ENCODE measurements around the gene ZNF19. TPM values are rescaled to one million over a fixed set of nuclear protein-coding genes. Genes with fewer than 3 reads are reported as not detected.

Gene ZNF19
- total RNA-seq, 4 donors from 2014 or later = 2.3 to 4.0 (median 2.9) TPM

DNA sequence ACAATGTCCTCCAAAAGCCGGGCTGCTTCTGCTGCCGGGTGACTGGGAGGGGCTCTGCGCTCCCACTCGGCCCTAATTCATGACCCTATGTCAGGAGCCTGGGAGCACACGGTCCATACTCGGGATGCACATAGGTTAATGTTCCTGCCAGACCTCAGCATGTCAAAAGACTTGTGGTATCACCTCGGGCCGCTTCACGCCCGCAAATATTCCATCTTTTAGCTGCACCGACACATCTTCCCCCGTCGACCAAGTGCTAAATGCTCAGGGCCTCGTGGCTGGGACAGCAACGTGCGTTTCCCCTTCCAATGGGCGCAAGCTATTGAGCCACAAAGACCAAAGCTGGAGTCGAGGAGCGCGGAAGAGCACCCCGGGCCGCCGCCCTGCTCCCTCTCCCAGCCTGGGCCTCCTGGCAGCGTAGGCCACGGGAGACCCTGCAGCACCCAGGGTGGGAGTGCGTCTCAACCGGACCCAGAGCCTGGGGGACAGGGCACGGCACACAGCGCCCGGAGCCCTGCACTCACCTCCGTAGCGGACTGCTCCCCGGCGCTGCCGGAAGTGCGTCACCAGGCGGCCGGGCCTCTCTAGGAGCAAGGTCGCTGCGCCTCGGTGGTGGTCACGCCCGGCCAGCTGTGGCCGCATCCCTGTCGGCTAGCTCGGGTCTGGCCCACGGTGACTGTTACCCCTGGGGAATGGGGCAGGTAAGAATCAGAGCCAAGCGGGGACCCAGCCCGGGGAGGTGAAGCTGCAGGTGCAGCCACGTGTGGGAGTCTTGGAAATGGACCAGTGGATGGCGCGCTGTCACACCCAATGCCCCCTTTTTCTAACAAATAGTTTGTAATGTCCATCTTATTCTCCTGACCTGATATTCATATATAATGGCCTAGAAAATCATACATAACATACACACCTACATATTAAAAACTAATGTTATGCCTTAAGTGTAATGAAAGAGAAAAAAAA lies 27.2 kb downstream of the ZNF19 start, which contains the start of gene ZNF23:
TSS of gene ZNF23 (minus strand) at position 562 of the 963 bp plus-strand sequence. CDS start 5,451 bp downstream, outside the sequence.
- TF ChIP-seq POLR2AphosphoS5 (IDR thresholded peaks at IDR 0.05) = peak; percentile 98
- TF ChIP-seq CTCF (IDR thresholded peaks at IDR 0.05) = peak in 1 of 3 experiments; percentile 35
- peak; percentile 63 for TF ChIP-seq POLR2A (IDR thresholded peaks at IDR 0.05; ENCODE audit: low read depth)
- TF ChIP-seq EP300 (IDR thresholded peaks at IDR 0.05) = no peak
- intact Hi-C loops (cut with DNase I) = loop anchor here (1.0 kb wide), 1 partner anchor 22 kb away; no protein-coding TSS in a partner anchor
- Histone ChIP-seq H3K4me3 (peak within 1 kb of the TSS; percentile 75 to 93 (median 80)), H3K9me3 (no peaks in the 10 kb centered on the region), H3K36me3 (peaks cover 0 to 5% (median 0%) of the 10 kb centered on the region in 4 donors), H3K4me1 (peaks cover 18 to 34% (median 28%) of the 10 kb centered on the region in 4 donors), H3K27me3 (no peaks in the 10 kb centered on the region), H3K27ac (replicated peaks in 1 of 4) (peak within 1 kb of the TSS; percentile 80 to 95 (median 90))
- DNase-seq (ENCODE audit: extremely low spot score) = peak; percentile 95
- WGBS = under 1% methylated on average over 34 of the region's 52 CpGs

DNA sequence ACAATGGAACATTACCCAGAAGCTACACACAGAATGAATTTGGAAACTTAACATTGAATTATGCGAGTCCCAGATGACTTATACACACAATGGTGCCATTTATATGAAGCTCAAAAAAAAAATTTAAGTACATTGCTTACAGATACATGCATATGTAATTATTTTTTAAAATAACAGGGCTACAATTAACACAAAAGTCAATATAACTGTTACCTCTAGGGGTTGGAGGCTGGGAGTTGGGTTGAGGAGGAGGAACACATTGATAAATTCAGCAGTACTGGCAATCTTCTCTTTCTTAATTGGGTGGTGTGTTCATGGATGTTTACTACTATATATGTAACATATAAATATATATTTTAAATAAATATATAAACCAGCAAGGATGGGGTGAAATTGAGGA lies 28.2 kb downstream of the ZNF19 start:
- H3K9me3 ChIP-seq = no peaks in the 10 kb centered on the region
- peak overlapping the region; percentile 34 to 92 (median 78) for H3K27ac ChIP-seq (replicated peaks in 1 of 4)
- TF ChIP-seq CTCF (IDR thresholded peaks at IDR 0.05) = no peak
- H3K4me1 ChIP-seq = peaks cover 18 to 34% (median 28%) of the 10 kb centered on the region in 4 donors
- DNase-seq (ENCODE audit: extremely low spot score) = no peak
- H3K36me3 ChIP-seq = peaks cover 8 to 16% (median 8%) of the 10 kb centered on the region in 4 donors
- H3K27me3 ChIP-seq = no peaks in the 10 kb centered on the region
- 100% methylated on average over 1 of the region's 1 CpG for WGBS
- intact Hi-C loops (cut with DNase I) = no loop called here
- H3K4me3 ChIP-seq = peak overlapping the region; percentile 75 to 93 (median 80)

GRCh38 chr16:71460236-71460635 lies 28.9 kb downstream of the ZNF19 start:
- DNase-seq (ENCODE audit: extremely low spot score) = no peak
- peaks cover 18 to 34% (median 28%) of the 10 kb centered on the region in 4 donors for H3K4me1 ChIP-seq
- no peak overlapping the region for H3K4me3 ChIP-seq
- WGBS = 47% methylated on average over 4 of the region's 4 CpGs
- TF ChIP-seq POLR2A (IDR thresholded peaks at IDR 0.05; ENCODE audit: low read depth) (no peak), CTCF (IDR thresholded peaks at IDR 0.05) (no peak), POLR2AphosphoS5 (IDR thresholded peaks at IDR 0.05) (peak in 1 of 2 donors; percentile 58), EP300 (IDR thresholded peaks at IDR 0.05) (no peak)
- H3K27ac ChIP-seq (replicated peaks in 1 of 4) = peak overlapping the region; percentile 34 to 89 (median 58)
- H3K9me3 ChIP-seq = no peaks in the 10 kb centered on the region
- H3K27me3 ChIP-seq = no peaks in the 10 kb centered on the region
- intact Hi-C loops (cut with DNase I) = no loop called here
- peaks cover 15 to 23% (median 15%) of the 10 kb centered on the region in 4 donors for H3K36me3 ChIP-seq

- TF ChIP-seq EP300 (IDR thresholded peaks at IDR 0.05) (no peak), POLR2AphosphoS5 (IDR thresholded peaks at IDR 0.05) (no peak), POLR2A (IDR thresholded peaks at IDR 0.05; ENCODE audit: low read depth) (no peak), CTCF (IDR thresholded peaks at IDR 0.05) (no peak)
- Histone ChIP-seq H3K27ac (replicated peaks in 1 of 4) (peak overlapping the region; percentile 34 to 89 (median 58)), H3K4me3 (no peak overlapping the region), H3K27me3 (no peaks in the 10 kb centered on the region), H3K4me1 (peaks cover 18 to 34% (median 28%) of the 10 kb centered on the region in 4 donors), H3K9me3 (peaks cover 0 to under 1% (median 0%) of the 10 kb centered on the region in 4 donors), H3K36me3 (peaks cover 22 to 30% (median 23%) of the 10 kb centered on the region in 4 donors)
- no peak for DNase-seq (ENCODE audit: extremely low spot score)
- intact Hi-C loops (cut with DNase I) = no loop called here
Measured at GRCh38 chr16:71459510-71459909, 29.6 kb downstream of the ZNF19 start.

Data from esophagus muscularis mucosa (tissue), 4 donors.